GM18526 (cell line): ENCODE measurements around the gene ANXA10.

Source experiments
- POLR2A ChIP-seq: IDR thresholded peaks from 3 replicates; pipeline ENCODE4 v1.6.1; 2011; ENCODE audit not compliant: insufficient read length; ENCODE audit errors: extremely low read depth

The ANXA10 gene

GRCh38 chr4:168188754-168189153 is 96.4 kb downstream of the ANXA10 start:
- no peak for TF ChIP-seq POLR2A

- no peak for TF ChIP-seq POLR2A
Measured at GRCh38 chr4:168197926-168198325, 105.6 kb downstream of the ANXA10 start.

GRCh38 chr4:168199260-168199957 is 107.1 kb downstream of the ANXA10 start:
- TF ChIP-seq POLR2A = no peak

GRCh38 chr4:168200685-168201084 is 108.3 kb downstream of the ANXA10 start:
- TF ChIP-seq POLR2A = no peak

GRCh38 chr4:168203233-168203911 is 111.0 kb downstream of the ANXA10 start:
- TF ChIP-seq POLR2A = no peak

GRCh38 chr4:168208957-168209614 is 116.7 kb downstream of the ANXA10 start:
- no peak for TF ChIP-seq POLR2A

- TF ChIP-seq POLR2A = no peak
Measured at GRCh38 chr4:168212656-168213055, 120.3 kb downstream of the ANXA10 start.

GRCh38 chr4:168218645-168219044 is 126.3 kb downstream of the ANXA10 start:
- no peak for TF ChIP-seq POLR2A

- no peak for TF ChIP-seq POLR2A
Measured at GRCh38 chr4:168220893-168221292, 128.6 kb downstream of the ANXA10 start.

- no peak for TF ChIP-seq POLR2A
Measured at GRCh38 chr4:168221301-168221700, 129.0 kb downstream of the ANXA10 start.
